H9 (cell line): Measurements from ENCODE around the gene PDGFB. TPM values are rescaled to one million over a fixed set of nuclear protein-coding genes. Genes with fewer than 3 reads are reported as not detected.
A peak's percentile ranks its signal among the peaks of the same experiment; 100 is the strongest.

Source experiments
- DNase-seq: peaks from one replicate; pipeline ENCODE4 v3.0.0-alpha.2; 2017
- H2AFZ ChIP-seq: one replicate; pipeline ENCODE4 v1.6.1; 2013; ENCODE audit warnings: mild to moderate bottlenecking, low read length, control low read depth, moderate library complexity
- H2AK5ac ChIP-seq: 2 replicates; pipeline ENCODE4 v1.6.1; 2013; ENCODE audit warnings: low read length, control low read depth, mixed read lengths; ENCODE audit not compliant: insufficient read length
- H2BK120ac ChIP-seq: one replicate; pipeline ENCODE4 v1.6.1; 2013; ENCODE audit warnings: low read depth, mild to moderate bottlenecking, low read length, control low read depth, inconsistent platforms; ENCODE audit not compliant: poor library complexity, severe bottlenecking
- H2BK12ac ChIP-seq: 2 replicates; pipeline ENCODE4 v1.6.1; 2013; ENCODE audit warnings: low read length, control low read depth, mixed read lengths, low read depth; ENCODE audit not compliant: insufficient read length
- H2BK15ac ChIP-seq: 2 replicates; pipeline ENCODE4 v1.6.1; 2013; ENCODE audit warnings: low read depth, low read length, control low read depth
- H2BK20ac ChIP-seq: one replicate; pipeline ENCODE4 v1.6.1; 2013; ENCODE audit warnings: low read depth, mild to moderate bottlenecking, low read length, control low read depth, inconsistent platforms; ENCODE audit not compliant: poor library complexity, severe bottlenecking
- H2BK5ac ChIP-seq: 2 replicates; pipeline ENCODE4 v1.6.1; 2013; ENCODE audit warnings: low read length, control low read depth, mixed read lengths; ENCODE audit not compliant: insufficient read length
- H3K14ac ChIP-seq: 2 replicates; pipeline ENCODE4 v1.6.1; 2013; ENCODE audit warnings: low read length, control low read depth; ENCODE audit not compliant: insufficient read depth
- H3K18ac ChIP-seq: 2 replicates; pipeline ENCODE4 v1.6.1; 2013; ENCODE audit warnings: low read depth, mild to moderate bottlenecking, mixed read lengths, low read length, control low read depth; ENCODE audit not compliant: insufficient read length
- H3K23ac ChIP-seq: 2 replicates; pipeline ENCODE4 v1.6.1; 2013; ENCODE audit warnings: low read length, control low read depth, mixed read lengths, low read depth; ENCODE audit not compliant: insufficient read length
- H3K23me2 ChIP-seq: 2 replicates; pipeline ENCODE4 v1.6.1; 2013; ENCODE audit warnings: low read depth, mild to moderate bottlenecking, mixed read lengths, low read length, control low read depth; ENCODE audit not compliant: insufficient read length, poor library complexity, severe bottlenecking
- H3K27ac ChIP-seq: 2 replicates; pipeline ENCODE4 v1.5.1; 2013; ENCODE audit warnings: low read length, control low read depth, mixed read lengths, low read depth; ENCODE audit not compliant: insufficient read length
- H3K27me3 ChIP-seq: 2 replicates; pipeline ENCODE4 v1.6.1; 2013; ENCODE audit warnings: low read length, control low read depth, inconsistent platforms; ENCODE audit not compliant: insufficient read depth
- H3K4ac ChIP-seq: 2 replicates; pipeline ENCODE4 v1.6.1; 2013; ENCODE audit warnings: low read depth, mild to moderate bottlenecking, control low read depth, inconsistent platforms, low read length, moderate library complexity
- H3K4me1 ChIP-seq: 2 replicates; pipeline ENCODE4 v1.6.1; 2013; ENCODE audit warnings: low read length, control low read depth, inconsistent platforms; ENCODE audit not compliant: insufficient read depth
- H3K4me2 ChIP-seq: 2 replicates; pipeline ENCODE4 v1.6.1; 2013; ENCODE audit warnings: low read length, control low read depth, mixed read lengths; ENCODE audit not compliant: insufficient read length, insufficient read depth
- H3K56ac ChIP-seq: 2 replicates; pipeline ENCODE4 v1.6.1; 2013; ENCODE audit warnings: low read depth, mild to moderate bottlenecking, mixed read lengths, low read length, control low read depth; ENCODE audit not compliant: insufficient read length
- H3K79me1 ChIP-seq: 2 replicates; pipeline ENCODE4 v1.6.1; 2013; ENCODE audit warnings: low read depth, mild to moderate bottlenecking, moderate library complexity, low read length, control low read depth, inconsistent platforms; ENCODE audit not compliant: insufficient read depth, poor library complexity, severe bottlenecking
- H3K79me2 ChIP-seq: 2 replicates; pipeline ENCODE4 v1.6.1; 2013; ENCODE audit warnings: low read length, control low read depth, inconsistent platforms; ENCODE audit not compliant: insufficient read depth
- H3K9ac ChIP-seq: 2 replicates; pipeline ENCODE4 v1.6.1; 2013; ENCODE audit warnings: low read length, control low read depth, mixed read lengths; ENCODE audit not compliant: insufficient read length; ENCODE audit errors: extremely low read depth
- H3K9me3 ChIP-seq: one replicate; pipeline ENCODE4 v1.6.1; 2013; ENCODE audit warnings: low read depth, low read length, inconsistent platforms; ENCODE audit not compliant: control insufficient read depth
- H3T11ph ChIP-seq: one replicate; pipeline ENCODE4 v1.6.1; 2013; ENCODE audit warnings: mild to moderate bottlenecking, low read length, control low read depth, inconsistent platforms
- H4K20me1 ChIP-seq: one replicate; pipeline ENCODE4 v1.6.1; 2013; ENCODE audit not compliant: control insufficient read depth, insufficient read length, insufficient read depth
- H4K5ac ChIP-seq: 2 replicates; pipeline ENCODE4 v1.6.1; 2013; ENCODE audit warnings: low read depth, mild to moderate bottlenecking, mixed read lengths, low read length, control low read depth; ENCODE audit not compliant: insufficient read length
- H4K8ac ChIP-seq: replicated peaks from 2 replicates; pipeline ENCODE4 v1.6.1; 2013; ENCODE audit warnings: low read length, control low read depth, mixed read lengths, low read depth; ENCODE audit not compliant: insufficient read length
- H4K91ac ChIP-seq: 2 replicates; pipeline ENCODE4 v1.6.1; 2013; ENCODE audit warnings: low read depth, mild to moderate bottlenecking, moderate library complexity, mixed read lengths, low read length, control low read depth; ENCODE audit not compliant: insufficient read length
- H3K27ac Mint-ChIP-seq, 3 experiments: 2 replicates in 2 of 3; 3 replicates in 1 of 3; pipeline ENCODE4 v1.8.0; 2020 to 2021; ENCODE audit warnings: mixed read lengths in 3 of 3, mild to moderate bottlenecking in 1 of 3, moderate library complexity in 1 of 3
- H3K27me3 Mint-ChIP-seq: 2 replicates; pipeline ENCODE4 v1.8.0; 2021; ENCODE audit warnings: low read depth, mild to moderate bottlenecking, moderate library complexity, mixed read lengths
- H3K36me3 Mint-ChIP-seq, 3 experiments: 2 replicates in 2 of 3; 3 replicates in 1 of 3; pipeline ENCODE4 v1.8.0; 2020 to 2021; ENCODE audit warnings: low read depth in 3 of 3, mixed read lengths in 3 of 3; ENCODE audit not compliant: insufficient read depth in 1 of 3
- H3K4me1 Mint-ChIP-seq, 2 experiments: 2 replicates each; pipeline ENCODE4 v1.8.0; 2020; ENCODE audit warnings: mixed read lengths in 2 of 2
- H3K4me3 Mint-ChIP-seq, 2 experiments: 2 replicates in 1 of 2; 3 replicates in 1 of 2; pipeline ENCODE4 v1.8.0; 2020 to 2021; ENCODE audit warnings: mild to moderate bottlenecking in 2 of 2, mixed read lengths in 2 of 2, moderate library complexity in 1 of 2
- H3K9me3 Mint-ChIP-seq, 2 experiments: 2 replicates in 1 of 2; 3 replicates in 1 of 2; pipeline ENCODE4 v1.8.0; 2020; ENCODE audit warnings: mild to moderate bottlenecking in 2 of 2, mixed read lengths in 2 of 2, moderate library complexity in 1 of 2
- WGBS: extraction: QIAGEN DNeasy Blood & Tissue Kit; methylation state at CpG from one replicate; pipeline ENCODE4 v1.1.7; 2013; ENCODE audit warnings: missing lambda C conversion rate, low lambda C conversion rate, mixed read lengths; ENCODE audit not compliant: insufficient read length; ENCODE audit errors: extremely low coverage; 5-methylcytosine and 5-hydroxymethylcytosine counted together
- total RNA-seq: library from RNA; stranded (reverse); gene quantifications from 2 replicates; pipeline ENCODE4 v1.2.1, GENCODE V29; 2021
- TF ChIP-seq, protein P1 (sequence below): fragments of 200-600 bp; sonication (generic); conservative IDR thresholded peaks from 3 replicates; pipeline ENCODE4 v1.8.0; 2021; ENCODE audit warnings: antibody characterized with exemption, mild to moderate bottlenecking

PDGFB gene
- total RNA-seq, 1 experiment from 2014 or later, result 6.1 TPM

DNA sequence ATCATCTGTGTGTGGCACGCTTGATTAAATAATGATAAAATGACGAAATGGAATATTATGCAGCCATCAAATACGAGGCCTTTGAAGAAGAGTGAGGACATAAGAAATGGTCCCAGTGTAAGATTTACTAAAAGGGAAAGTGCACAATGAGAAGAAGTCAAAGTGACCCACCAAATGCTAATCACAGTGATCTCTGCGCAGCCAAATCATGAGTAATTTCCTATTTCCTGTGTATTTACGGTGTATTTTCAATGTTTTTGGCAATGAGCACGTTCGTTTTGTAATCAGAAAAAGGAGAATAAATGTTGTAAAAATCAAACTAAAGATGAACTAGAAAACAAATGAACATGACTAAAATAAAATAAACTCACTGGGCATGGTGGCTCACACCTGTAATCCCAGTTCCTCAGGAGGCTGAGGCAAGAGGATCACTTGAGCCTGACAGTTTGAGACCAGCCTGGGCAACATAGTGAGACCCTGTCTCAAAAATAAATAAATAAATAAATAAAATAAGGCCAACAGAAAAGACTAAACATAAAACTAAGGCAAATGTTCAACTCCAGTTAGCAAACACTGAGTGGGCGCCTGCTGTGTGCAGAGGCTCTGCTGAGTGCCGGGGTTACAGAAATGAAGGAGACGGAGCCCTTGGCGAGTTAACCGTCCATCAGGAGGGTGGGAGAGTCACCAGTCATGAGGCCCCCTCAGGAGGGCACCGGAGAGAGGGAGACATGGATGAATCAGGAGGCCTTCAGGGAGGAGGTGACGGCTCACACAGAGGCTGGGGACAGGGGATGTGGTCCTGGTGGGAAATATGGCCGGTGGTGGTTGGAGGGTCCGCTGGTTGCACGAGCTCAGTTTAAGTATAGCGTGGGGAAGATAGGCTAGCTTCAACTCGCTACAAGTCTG lies 66.3 kb downstream of the PDGFB start:
- H2AFZ ChIP-seq, result no peak overlapping the region
- no CpG with 5 or more reads among the region's 19 CpGs for WGBS
- Mint-ChIP-seq H3K27ac (peak overlapping the region; percentile 88 to 97 (median 94)), H3K36me3 (peaks cover 0 to 6% (median 2%) of the 10 kb centered on the region in 3 experiments; a peak in 2 of 7 replicates), H3K4me3 (peak overlapping the region in 1 of 2 experiments; percentile 36; a peak in 1 of 5 replicates), H3K27me3 (no peaks in the 10 kb centered on the region; the same call in 1 of the 2 replicates), H3K4me1 (peaks cover 56 to 79% of the 10 kb centered on the region in 2 experiments), H3K9me3 (peaks cover 0 to 4% of the 10 kb centered on the region in 2 experiments; a peak in 2 of 5 replicates)
- H4K5ac ChIP-seq, result no peak overlapping the region
- no peak overlapping the region; the same call in 1 of the 2 replicates for H3K14ac ChIP-seq
- H3K4me2 ChIP-seq, result no peak overlapping the region
- H3K23ac ChIP-seq, result no peak overlapping the region
- H3K27ac ChIP-seq, result no peak overlapping the region
- no peak overlapping the region for H2BK120ac ChIP-seq
- H4K20me1 ChIP-seq, result peaks cover 5% of the 10 kb centered on the region
- H3K79me1 ChIP-seq, result no peaks in the 10 kb centered on the region
- TF ChIP-seq, protein P1, sequence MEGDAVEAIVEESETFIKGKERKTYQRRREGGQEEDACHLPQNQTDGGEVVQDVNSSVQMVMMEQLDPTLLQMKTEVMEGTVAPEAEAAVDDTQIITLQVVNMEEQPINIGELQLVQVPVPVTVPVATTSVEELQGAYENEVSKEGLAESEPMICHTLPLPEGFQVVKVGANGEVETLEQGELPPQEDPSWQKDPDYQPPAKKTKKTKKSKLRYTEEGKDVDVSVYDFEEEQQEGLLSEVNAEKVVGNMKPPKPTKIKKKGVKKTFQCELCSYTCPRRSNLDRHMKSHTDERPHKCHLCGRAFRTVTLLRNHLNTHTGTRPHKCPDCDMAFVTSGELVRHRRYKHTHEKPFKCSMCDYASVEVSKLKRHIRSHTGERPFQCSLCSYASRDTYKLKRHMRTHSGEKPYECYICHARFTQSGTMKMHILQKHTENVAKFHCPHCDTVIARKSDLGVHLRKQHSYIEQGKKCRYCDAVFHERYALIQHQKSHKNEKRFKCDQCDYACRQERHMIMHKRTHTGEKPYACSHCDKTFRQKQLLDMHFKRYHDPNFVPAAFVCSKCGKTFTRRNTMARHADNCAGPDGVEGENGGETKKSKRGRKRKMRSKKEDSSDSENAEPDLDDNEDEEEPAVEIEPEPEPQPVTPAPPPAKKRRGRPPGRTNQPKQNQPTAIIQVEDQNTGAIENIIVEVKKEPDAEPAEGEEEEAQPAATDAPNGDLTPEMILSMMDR, result no peak
- H2BK15ac ChIP-seq, result no peak overlapping the region
- no peak overlapping the region for H3K56ac ChIP-seq
- no peak overlapping the region for H2BK5ac ChIP-seq
- H3K79me2 ChIP-seq, result no peaks in the 10 kb centered on the region
- no peak overlapping the region for H3K18ac ChIP-seq
- no peaks in the 10 kb centered on the region for H3K23me2 ChIP-seq
- H4K91ac ChIP-seq, result peak overlapping the region; percentile 10
- H3K9ac ChIP-seq, result no peak overlapping the region
- no peaks in the 10 kb centered on the region for H3K27me3 ChIP-seq
- H3K4ac ChIP-seq, result no peak overlapping the region
- H2BK20ac ChIP-seq, result no peak overlapping the region
- DNase-seq, result no peak
- H2AK5ac ChIP-seq, result no peak overlapping the region
- H4K8ac ChIP-seq, result no peak overlapping the region
- peak overlapping the region; percentile 53 for H2BK12ac ChIP-seq
- no peak overlapping the region for H3T11ph ChIP-seq
- no peaks in the 10 kb centered on the region for H3K9me3 ChIP-seq
- peaks cover 12% of the 10 kb centered on the region; the same call in 1 of the 2 replicates for H3K4me1 ChIP-seq
